OCI-LY7 (cell line): ENCODE data around the gene STXBP5.

Experiments
- CTCF ChIP-seq: fragments of 200-600 bp; sonication (generic); conservative IDR thresholded peaks from 2 replicates; pipeline ENCODE4 v1.5.1; 2014; ENCODE audit warnings: mild to moderate bottlenecking, antibody characterized with exemption, low read length, moderate library complexity, mixed read lengths
- EZH2phosphoT487 ChIP-seq: fragments of 200-600 bp; sonication (generic); IDR thresholded peaks from 2 replicates; pipeline ENCODE4 v1.6.1; 2018; ENCODE audit warnings: low read depth, borderline replicate concordance, mild to moderate bottlenecking, mixed run types, antibody characterized with exemption, low read length, moderate library complexity, mixed read lengths

- TF ChIP-seq CTCF (no peak), EZH2phosphoT487 (no peak)
Measured at GRCh38 chr6:147226163-147226724, 22.0 kb downstream of the STXBP5 start.
